Posterior cingulate gyrus (tissue), 11 donors: ENCODE results near the gene WIPF1.
"Not testable (repeated sequence)": the region's sequence is repeated elsewhere in the genome, so short reads cannot be mapped to it uniquely, and the experiment has no call there.

Source experiments
- DNase-seq, 10 donors: peaks; one replicate each; pipeline versions ENCODE4 v3.0.0 to v3.0.0-alpha.2; 2020 to 2021; ENCODE audit warnings: mixed read lengths in 3 of 10
- intact Hi-C: fragments of 100-400 bp; cut with DNase I; formaldehyde crosslinking; loops from one replicate; pipeline ENCODE4 v1.15.1; 2023

The WIPF1 gene

DNA sequence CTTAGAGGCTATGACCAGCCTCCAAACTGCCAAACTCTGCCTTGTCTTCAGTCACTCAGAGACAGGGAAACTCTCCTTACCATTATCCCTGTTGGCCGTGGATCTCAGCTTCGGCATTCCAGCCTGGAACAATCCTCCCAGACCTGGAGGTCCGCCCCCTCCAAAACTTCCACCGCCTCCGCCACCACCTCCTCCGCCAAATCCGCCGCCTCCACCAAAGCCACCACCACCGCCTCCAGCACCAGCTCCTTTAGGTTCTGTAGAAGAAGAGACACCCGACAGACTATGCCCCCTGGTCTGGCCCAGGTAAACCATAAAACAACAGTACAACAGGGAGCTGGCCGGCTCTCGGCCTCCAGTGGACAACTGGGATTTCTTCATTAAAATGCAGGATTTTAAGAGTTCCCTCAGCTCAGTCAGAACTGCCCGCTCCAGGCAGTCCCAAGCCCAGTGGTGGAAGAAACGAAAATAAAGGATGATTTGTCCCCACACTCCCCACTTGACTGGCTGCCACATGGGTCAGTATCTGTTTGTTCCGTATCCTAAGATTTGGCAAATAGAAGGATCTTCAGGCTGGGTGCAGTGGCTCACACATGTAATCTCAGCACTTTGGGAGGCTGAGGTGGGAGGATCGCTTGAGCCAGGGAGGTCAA lies 22.4 kb downstream of the WIPF1 start:
- DNase-seq, result no peak
- intact Hi-C loops, result loop anchor here (5.0 kb wide), 1 partner anchor 112 kb away; no protein-coding TSS in a partner anchor

DNA sequence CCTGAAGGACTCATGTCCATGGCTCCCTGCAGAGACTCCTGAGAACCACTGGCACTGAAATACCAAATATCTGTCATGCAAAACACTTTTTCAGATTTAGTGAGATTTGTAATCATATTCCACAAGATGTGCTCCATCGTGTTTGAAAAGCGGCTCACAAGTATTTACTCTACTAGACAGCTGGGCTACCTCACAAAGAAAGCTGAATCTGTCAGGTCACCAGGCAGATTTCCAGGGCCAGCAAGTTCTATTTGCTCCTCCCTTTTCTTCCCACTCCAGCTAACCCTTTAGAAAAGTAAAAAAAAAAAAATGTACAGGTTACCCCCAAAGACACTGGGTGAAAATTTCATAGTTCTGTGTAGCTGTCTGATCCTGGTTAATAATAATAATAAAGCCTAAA lies 22.9 kb downstream of the WIPF1 start:
- intact Hi-C loops, result loop anchor here (5.0 kb wide), 1 partner anchor 113 kb away; no protein-coding TSS in a partner anchor

GRCh38 chr2:174573621-174574081 lies 24.0 kb downstream of the WIPF1 start:
- DNase-seq, result peak in 1 of 10 donors; percentile 26
- intact Hi-C loops, result no loop called here

More for the DNA sequence above, 22.9 kb downstream of the WIPF1 start:
- no peak for DNase-seq

GRCh38 chr2:174572556-174572955 lies 25.0 kb downstream of the WIPF1 start:
- DNase-seq, result no peak
- intact Hi-C loops, result no loop called here

DNA sequence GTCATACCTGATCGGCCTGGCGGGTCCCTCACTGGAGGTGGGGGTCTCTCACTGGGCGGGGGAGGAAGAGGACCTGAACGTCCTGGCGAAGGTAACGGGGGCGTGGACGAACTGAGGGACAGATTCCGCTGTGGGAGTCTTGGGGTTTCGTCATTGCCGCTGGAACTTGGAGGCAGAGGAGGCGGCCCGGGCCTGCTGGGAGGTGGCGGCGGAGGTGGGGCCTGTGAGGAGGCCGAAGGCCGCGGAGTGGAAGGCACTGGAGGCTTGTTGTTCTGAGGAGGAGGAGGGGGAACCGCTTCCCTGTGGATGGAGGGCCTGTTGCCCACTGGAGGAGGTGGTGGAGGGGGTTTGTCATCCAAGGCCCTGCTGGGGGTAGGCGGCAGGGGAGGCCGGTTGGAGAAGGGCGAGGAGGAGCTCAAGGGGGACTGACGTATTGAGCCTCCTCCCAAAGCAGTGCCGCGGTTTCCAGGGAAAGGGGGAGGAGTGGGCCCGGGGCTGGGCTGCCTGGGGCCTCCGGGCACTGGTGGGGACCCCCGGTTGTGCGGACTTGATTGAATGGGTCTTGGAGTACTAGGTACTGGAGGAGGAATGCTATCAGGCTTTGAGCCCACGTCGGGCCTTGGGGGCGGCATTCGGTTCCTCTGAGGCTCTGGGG lies 25.8 kb downstream of the WIPF1 start:
- intact Hi-C loops, result no loop called here
- no peak for DNase-seq

GRCh38 chr2:174570318-174570958 lies 27.2 kb downstream of the WIPF1 start:
- intact Hi-C loops, result no loop called here

GRCh38 chr2:174569678-174570077 lies 27.9 kb downstream of the WIPF1 start:
- no peak for DNase-seq
- intact Hi-C loops, result no loop called here

More at GRCh38 chr2:174570318-174570958, 27.2 kb downstream of the WIPF1 start:
- DNase-seq, result no peak

- no peak for DNase-seq
- intact Hi-C loops, result no loop called here
Measured at GRCh38 chr2:174568425-174568824, 29.2 kb downstream of the WIPF1 start.

DNA sequence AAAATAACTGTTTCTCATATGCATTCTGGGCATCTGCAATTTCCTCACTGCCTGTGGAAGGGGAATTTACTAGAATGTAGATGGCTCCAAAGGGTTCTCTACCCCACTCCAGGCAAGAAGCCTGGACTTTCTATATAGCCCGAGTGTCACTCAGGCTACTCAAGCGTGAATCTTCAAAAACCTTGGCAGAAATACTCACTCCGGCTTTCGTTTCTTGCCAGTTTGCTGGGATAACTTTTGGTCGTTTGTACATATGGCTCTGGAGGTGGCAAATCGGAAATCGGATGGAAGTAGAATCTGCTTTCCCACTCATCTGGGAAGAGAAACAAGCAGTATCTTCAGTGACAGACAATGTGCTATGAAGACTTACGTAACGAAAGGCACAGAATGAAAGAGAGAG lies 30.7 kb downstream of the WIPF1 start:
- DNase-seq, result no peak

GRCh38 chr2:174563530-174564282 lies 33.9 kb downstream of the WIPF1 start:
- intact Hi-C loops, result no loop called here
- DNase-seq, result no peak

More for the DNA sequence above, 30.7 kb downstream of the WIPF1 start:
- intact Hi-C loops, result no loop called here

GRCh38 chr2:174561972-174562370 lies 35.6 kb downstream of the WIPF1 start:
- DNase-seq, result no peak

DNA sequence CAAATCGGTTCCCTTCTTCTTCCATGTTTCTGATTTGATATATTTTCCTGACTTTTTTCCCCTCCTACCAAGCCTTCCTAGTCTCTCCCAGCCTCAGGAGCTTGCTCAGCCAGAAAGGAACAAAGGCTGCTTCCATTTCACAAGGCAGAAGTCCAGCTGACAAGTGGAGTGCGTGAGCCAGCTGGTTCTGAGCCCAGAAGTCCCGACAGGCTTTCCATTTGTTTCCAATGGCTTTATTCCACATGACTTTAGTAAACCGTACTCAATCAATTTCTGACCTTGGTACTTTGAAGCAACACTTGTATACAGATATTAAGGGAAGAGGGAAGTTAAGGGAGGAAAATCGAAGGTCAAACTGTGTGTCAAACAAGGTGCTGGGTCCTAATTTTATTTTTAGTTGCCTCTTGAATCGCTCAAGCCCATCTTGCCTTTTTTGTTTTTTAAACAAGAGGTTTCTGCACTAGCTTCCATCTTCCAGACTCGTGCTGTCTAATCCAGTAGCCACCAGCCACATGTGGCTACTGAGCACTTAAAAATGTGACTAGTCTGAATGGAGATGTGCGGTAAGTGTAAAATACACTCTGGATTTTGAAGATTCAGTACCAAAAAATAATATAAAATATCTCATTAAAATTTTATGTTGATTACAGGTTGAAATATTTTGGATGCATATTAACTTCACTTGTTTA lies 36.2 kb downstream of the WIPF1 start:
- DNase-seq, result peak; percentile 68 to 97 (median 80)
- intact Hi-C loops, result loop anchor here (2.0 kb wide), 1 partner anchor 75 kb away; the partner anchor contains the start of gene GPR155

More at GRCh38 chr2:174561972-174562370, 35.6 kb downstream of the WIPF1 start:
- intact Hi-C loops, result loop anchor here (2.0 kb wide), 1 partner anchor 75 kb away; the partner anchor contains the start of gene GPR155

- DNase-seq, result no peak
- intact Hi-C loops, result loop anchor here (2.0 kb wide), 1 partner anchor 74 kb away; the partner anchor contains the start of gene GPR155
Measured at GRCh38 chr2:174560737-174561136, 36.9 kb downstream of the WIPF1 start.

GRCh38 chr2:174555998-174556397 lies 41.6 kb downstream of the WIPF1 start:
- intact Hi-C loops, result no loop called here
- DNase-seq, result no peak

DNA sequence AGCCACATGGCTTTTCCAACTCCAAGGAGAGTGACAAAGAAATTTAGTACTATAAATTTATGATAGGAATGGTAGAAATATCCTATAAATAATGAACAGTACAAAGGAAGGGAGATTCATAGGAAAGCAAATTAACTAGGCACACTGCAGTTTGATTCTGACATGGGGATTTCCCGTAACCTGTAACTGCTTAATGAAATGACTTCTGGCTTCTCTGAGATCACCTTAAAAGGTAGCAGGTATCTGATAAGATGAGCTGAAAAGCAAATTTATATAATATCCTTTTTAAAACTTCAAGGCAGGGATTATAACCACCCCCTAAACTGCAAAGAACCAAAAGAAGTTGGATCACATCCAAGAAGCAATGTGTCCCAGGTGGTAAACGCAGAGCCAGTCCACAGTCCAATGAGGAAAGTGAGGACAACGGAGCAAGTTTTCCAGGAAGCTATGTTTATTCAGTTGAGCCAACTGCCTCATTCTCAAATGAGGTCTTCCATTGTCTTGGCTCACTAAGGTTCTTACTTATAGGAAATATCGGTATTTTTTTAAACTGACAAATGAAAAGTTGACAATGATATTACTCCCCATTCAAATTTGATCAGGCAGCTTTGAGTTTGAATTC lies 43.0 kb downstream of the WIPF1 start:
- no peak for DNase-seq
- intact Hi-C loops, result no loop called here

DNA sequence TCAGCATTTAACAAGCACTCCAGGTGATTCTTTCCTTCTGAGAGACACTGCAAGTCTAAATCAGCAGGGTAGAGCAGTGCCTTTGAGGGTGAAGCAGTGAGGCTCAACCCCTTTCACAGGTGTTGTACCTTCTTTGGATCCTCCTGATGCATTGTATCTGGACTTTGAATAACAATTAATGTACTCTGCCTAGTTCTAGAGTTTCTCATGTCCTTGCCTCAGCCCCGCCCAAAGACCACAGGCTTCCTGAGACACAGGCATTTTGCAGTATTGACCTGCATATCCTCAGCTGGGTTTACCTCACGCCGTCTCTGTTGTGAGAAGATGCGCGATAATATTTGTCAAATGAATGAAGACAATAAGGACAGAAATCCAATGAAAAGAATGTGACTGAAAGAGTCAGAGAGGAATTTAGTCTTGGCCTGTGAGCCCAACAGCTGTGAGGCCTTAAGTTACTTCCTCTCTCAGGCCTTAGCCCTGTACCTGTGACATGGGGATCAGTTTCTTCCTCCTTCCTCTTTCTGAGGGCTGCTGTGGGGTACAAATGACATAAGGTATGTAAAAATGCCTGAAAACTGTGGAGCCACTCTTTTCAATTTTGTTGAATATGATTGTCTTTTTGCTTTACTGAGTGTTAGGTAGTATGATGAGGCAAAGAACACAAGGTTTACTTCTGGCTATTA lies 43.7 kb downstream of the WIPF1 start:
- no peak for DNase-seq
- intact Hi-C loops, result no loop called here

- no peak for DNase-seq
- intact Hi-C loops, result no loop called here
Measured at GRCh38 chr2:174552880-174553279, 44.7 kb downstream of the WIPF1 start.

- intact Hi-C loops, result no loop called here
- DNase-seq, result no peak
Measured at GRCh38 chr2:174551697-174552096, 45.9 kb downstream of the WIPF1 start.

- DNase-seq, intact Hi-C loops: not testable (repeated sequence)
Measured at GRCh38 chr2:174548646-174549045, 49.0 kb downstream of the WIPF1 start.
